Epidermal melanocyte (primary cell): ENCODE data around the gene SPTBN1.
A peak's percentile ranks its signal among the peaks of the same experiment; 100 is the strongest.

Experiments
- DNase-seq: peaks from one replicate; pipeline ENCODE4 v3.0.0; 2011; ENCODE audit warnings: low spot score; ENCODE audit not compliant: insufficient read length

The SPTBN1 gene

GRCh38 chr2:54649191-54649590 is 193.1 kb downstream of the SPTBN1 start:
- no peak for DNase-seq

- no peak for DNase-seq
Measured at GRCh38 chr2:54649633-54650032, 193.5 kb downstream of the SPTBN1 start.

- no peak for DNase-seq
Measured at GRCh38 chr2:54650612-54651011, 194.5 kb downstream of the SPTBN1 start.

- DNase-seq = no peak
Measured at GRCh38 chr2:54651291-54651690, 195.2 kb downstream of the SPTBN1 start.

- no peak for DNase-seq
Measured at GRCh38 chr2:54652540-54652939, 196.4 kb downstream of the SPTBN1 start.

GRCh38 chr2:54653572-54654204 is 197.6 kb downstream of the SPTBN1 start:
- DNase-seq = no peak

- DNase-seq = no peak
Measured at GRCh38 chr2:54655046-54655809, 199.1 kb downstream of the SPTBN1 start.

GRCh38 chr2:54656863-54657262 is 200.7 kb downstream of the SPTBN1 start:
- no peak for DNase-seq

GRCh38 chr2:54657664-54658083 is 201.5 kb downstream of the SPTBN1 start:
- DNase-seq = no peak

- no peak for DNase-seq
Measured at GRCh38 chr2:54658564-54659071, 202.5 kb downstream of the SPTBN1 start.

GRCh38 chr2:54659527-54659926 is 203.4 kb downstream of the SPTBN1 start:
- DNase-seq = no peak

GRCh38 chr2:54660752-54661151 is 204.6 kb downstream of the SPTBN1 start:
- DNase-seq = no peak

GRCh38 chr2:54663424-54664030 is 207.4 kb downstream of the SPTBN1 start:
- no peak for DNase-seq

- no peak for DNase-seq
Measured at GRCh38 chr2:54664238-54664786, 208.2 kb downstream of the SPTBN1 start.

GRCh38 chr2:54665436-54665856 is 209.3 kb downstream of the SPTBN1 start:
- DNase-seq = no peak

GRCh38 chr2:54666131-54666633 is 210.1 kb downstream of the SPTBN1 start:
- peak; percentile 40 for DNase-seq

GRCh38 chr2:54666634-54667265 is 210.6 kb downstream of the SPTBN1 start:
- DNase-seq = peak; percentile 32

- DNase-seq = no peak
Measured at GRCh38 chr2:54667266-54667639, 211.1 kb downstream of the SPTBN1 start.

GRCh38 chr2:54667726-54668650 is 211.9 kb downstream of the SPTBN1 start:
- DNase-seq = no peak

GRCh38 chr2:54668711-54669110 is 212.6 kb downstream of the SPTBN1 start:
- no peak for DNase-seq
